ENCODE measurements around the gene CANX.
"Not testable (repeated sequence)": the region's sequence is repeated elsewhere in the genome, so short reads cannot be mapped to it uniquely, and the experiment has no call there.

GRCh38 chr5:179697543-179697942, 1.2 kb upstream of the CANX start:
- not testable (repeated sequence) for TF ChIP-seq CTCF (conservative IDR thresholded peaks at IDR 0.05; ENCODE audit: low read length); EZH2phosphoT487 (IDR thresholded peaks at IDR 0.05; ENCODE audit: borderline replicate concordance)

Data from Loucy (cell line).